Measurements from ENCODE around the gene EPC2.

DNA sequence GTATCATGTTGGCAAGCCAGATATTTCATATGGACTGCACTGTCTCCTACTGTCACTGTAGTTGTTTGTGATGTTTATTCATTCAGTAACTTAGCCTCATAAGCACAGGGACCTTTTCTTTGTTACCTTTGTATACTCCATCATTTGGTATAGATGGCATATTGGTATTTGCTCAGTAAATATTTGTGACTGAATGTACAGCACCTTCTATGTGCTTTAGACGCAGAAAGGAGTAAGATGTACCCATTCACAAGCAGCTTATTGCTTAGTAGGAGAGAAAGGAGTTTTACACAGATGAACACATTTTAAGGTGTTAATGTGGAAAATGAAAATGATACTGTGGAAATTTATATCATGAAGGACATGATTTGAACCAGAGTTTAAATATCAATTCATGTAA, 12.0 kb downstream of the EPC2 start:
- TF ChIP-seq, protein P1, sequence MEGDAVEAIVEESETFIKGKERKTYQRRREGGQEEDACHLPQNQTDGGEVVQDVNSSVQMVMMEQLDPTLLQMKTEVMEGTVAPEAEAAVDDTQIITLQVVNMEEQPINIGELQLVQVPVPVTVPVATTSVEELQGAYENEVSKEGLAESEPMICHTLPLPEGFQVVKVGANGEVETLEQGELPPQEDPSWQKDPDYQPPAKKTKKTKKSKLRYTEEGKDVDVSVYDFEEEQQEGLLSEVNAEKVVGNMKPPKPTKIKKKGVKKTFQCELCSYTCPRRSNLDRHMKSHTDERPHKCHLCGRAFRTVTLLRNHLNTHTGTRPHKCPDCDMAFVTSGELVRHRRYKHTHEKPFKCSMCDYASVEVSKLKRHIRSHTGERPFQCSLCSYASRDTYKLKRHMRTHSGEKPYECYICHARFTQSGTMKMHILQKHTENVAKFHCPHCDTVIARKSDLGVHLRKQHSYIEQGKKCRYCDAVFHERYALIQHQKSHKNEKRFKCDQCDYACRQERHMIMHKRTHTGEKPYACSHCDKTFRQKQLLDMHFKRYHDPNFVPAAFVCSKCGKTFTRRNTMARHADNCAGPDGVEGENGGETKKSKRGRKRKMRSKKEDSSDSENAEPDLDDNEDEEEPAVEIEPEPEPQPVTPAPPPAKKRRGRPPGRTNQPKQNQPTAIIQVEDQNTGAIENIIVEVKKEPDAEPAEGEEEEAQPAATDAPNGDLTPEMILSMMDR (IDR thresholded peaks at IDR 0.05), result no peak
- TF ChIP-seq POLR2A (IDR thresholded peaks at IDR 0.05) (no peak), POLR2AphosphoS5 (IDR thresholded peaks at IDR 0.05) (no peak)

Measured in breast epithelium (tissue), 3 donors.